HFF-Myc (cell line): ENCODE results near the gene FAM131A.

Source experiments
- DNase-seq: peaks from one replicate; pipeline ENCODE4 v3.0.0-alpha.2; 2011; ENCODE audit warnings: low read depth; ENCODE audit errors: extremely low read depth
- H3K4me3 ChIP-seq: replicated peaks from 2 replicates; pipeline ENCODE4 v1.5.1; 2011; ENCODE audit warnings: low read depth, mild to moderate bottlenecking, control low read depth, low read length
- TF ChIP-seq, protein P1 (sequence below): IDR thresholded peaks from 2 replicates; pipeline ENCODE4 v1.5.1; 2012; ENCODE audit warnings: mild to moderate bottlenecking, low read depth, low read length, control low read depth; ENCODE audit errors: missing control alignments

FAM131A gene

DNA sequence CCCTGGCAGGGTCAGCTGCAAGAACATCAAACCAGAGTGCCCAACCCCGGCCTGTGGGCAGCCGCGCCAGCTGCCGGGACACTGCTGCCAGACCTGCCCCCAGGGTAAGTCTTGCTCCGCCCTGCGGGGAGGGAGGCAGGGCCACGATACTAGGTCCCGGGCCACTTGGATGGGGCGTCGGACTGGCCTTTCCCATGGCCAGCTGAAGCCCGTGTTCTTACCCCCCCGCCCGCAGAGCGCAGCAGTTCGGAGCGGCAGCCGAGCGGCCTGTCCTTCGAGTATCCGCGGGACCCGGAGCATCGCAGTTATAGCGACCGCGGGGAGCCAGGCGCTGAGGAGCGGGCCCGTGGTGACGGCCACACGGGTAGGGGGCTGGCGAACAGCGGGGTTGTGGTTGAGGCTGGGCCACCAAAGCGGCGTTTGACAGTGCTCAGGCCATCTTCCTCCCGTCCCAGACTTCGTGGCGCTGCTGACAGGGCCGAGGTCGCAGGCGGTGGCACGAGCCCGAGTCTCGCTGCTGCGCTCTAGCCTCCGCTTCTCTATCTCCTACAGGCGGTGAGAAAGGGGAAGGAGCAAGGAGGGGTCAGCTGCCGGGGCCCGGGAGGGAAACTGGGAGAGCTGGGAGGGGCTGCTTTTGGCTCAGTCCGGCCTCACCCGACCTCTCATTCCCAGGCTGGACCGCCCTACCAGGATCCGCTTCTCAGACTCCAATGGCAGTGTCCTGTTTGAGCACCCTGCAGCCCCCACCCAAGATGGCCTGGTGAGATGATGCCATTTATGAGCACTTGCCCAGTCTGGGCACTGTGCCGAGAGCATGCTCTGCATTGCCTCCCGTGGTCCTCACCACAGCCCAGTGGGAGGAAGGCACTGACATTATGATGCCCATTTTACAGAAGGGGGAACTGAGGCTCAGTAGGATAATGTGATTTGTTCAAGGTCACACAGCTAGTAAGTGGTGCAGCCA is 44.1 kb downstream of the FAM131A start:
- H3K4me3 ChIP-seq = no peak overlapping the region
- DNase-seq = no peak
- TF ChIP-seq, protein P1, sequence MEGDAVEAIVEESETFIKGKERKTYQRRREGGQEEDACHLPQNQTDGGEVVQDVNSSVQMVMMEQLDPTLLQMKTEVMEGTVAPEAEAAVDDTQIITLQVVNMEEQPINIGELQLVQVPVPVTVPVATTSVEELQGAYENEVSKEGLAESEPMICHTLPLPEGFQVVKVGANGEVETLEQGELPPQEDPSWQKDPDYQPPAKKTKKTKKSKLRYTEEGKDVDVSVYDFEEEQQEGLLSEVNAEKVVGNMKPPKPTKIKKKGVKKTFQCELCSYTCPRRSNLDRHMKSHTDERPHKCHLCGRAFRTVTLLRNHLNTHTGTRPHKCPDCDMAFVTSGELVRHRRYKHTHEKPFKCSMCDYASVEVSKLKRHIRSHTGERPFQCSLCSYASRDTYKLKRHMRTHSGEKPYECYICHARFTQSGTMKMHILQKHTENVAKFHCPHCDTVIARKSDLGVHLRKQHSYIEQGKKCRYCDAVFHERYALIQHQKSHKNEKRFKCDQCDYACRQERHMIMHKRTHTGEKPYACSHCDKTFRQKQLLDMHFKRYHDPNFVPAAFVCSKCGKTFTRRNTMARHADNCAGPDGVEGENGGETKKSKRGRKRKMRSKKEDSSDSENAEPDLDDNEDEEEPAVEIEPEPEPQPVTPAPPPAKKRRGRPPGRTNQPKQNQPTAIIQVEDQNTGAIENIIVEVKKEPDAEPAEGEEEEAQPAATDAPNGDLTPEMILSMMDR = no peak

- H3K4me3 ChIP-seq = no peak overlapping the region
- no peak for DNase-seq
- TF ChIP-seq, protein P1 = no peak
Measured at GRCh38 chr3:184382326-184383032, 45.1 kb downstream of the FAM131A start.

DNA sequence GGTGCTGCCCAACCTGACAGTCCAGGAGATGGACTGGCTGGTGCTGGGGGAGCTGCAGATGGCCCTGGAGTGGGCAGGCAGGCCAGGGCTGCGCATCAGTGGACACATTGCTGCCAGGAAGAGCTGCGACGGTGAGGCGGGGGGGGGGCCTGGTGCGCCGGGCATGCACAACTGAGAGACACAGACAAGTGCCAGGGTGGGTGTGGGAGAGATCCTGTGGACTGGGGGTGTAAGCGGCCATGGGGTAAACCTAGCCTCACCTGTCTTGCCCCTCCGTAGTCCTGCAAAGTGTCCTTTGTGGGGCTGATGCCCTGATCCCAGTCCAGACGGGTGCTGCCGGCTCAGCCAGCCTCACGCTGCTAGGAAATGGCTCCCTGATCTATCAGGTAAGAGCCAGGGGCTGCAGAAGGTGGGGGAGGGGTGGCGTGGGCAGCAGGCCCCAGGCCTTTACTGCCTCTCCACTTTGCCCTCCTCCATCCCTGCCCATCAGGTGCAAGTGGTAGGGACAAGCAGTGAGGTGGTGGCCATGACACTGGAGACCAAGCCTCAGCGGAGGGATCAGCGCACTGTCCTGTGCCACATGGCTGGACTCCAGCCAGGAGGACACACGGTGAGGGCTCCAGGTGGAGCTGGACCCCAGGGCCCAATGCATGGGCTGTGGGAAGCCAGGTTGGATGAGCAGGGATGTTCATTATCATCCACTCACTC is 45.8 kb downstream of the FAM131A start:
- DNase-seq = no peak
- no peak overlapping the region for H3K4me3 ChIP-seq
- TF ChIP-seq, protein P1 = no peak

DNA sequence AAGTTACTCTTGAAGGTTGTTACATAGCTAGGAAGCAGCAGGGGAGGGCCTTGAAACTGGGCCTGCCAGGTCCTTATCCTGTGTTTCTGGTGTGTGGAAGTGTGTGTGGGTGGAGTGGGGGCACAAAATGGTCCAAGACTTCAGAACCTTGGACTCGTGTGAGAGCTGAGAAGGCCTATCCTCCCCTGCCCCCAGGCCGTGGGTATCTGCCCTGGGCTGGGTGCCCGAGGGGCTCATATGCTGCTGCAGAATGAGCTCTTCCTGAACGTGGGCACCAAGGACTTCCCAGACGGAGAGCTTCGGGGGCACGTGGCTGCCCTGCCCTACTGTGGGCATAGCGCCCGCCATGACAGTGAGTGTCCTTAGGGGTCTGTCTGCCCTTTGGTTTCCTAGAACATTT is 46.9 kb downstream of the FAM131A start:
- TF ChIP-seq, protein P1 = no peak
- DNase-seq = no peak
- H3K4me3 ChIP-seq = no peak overlapping the region

GRCh38 chr3:184384856-184385422 is 47.5 kb downstream of the FAM131A start:
- TF ChIP-seq, protein P1 = no peak
- DNase-seq = no peak
- H3K4me3 ChIP-seq = no peak overlapping the region

DNA sequence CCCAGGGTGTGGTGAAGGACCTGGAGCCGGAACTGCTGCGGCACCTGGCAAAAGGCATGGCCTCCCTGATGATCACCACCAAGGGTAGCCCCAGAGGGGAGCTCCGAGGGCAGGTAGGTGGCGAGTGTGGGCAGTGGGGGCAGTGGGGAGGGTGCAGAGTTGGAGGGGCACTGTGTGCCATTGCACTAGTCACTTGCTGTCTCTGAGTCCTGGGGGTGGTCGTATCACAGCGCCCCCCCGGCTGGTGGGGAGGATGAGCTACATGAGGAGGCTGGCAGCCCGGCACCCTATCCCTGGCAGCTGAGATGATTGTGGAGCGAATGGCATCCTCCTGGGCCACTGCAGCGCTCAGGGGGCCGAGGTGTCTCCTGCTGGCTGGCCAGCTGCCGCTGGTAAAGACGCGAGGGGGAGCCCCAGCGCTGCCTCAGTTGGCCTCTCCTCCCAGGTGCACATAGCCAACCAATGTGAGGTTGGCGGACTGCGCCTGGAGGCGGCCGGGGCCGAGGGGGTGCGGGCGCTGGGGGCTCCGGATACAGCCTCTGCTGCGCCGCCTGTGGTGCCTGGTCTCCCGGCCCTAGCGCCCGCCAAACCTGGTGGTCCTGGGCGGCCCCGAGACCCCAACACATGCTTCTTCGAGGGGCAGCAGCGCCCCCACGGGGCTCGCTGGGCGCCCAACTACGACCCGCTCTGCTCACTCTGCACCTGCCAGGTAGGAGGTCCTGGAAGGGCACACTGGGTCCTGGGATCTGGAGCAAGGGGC is 48.8 kb downstream of the FAM131A start:
- TF ChIP-seq, protein P1 = no peak
- H3K4me3 ChIP-seq = no peak overlapping the region
- DNase-seq = no peak
